GM18870 (cell line): ENCODE data around the gene CCT7.
"Not testable (repeated sequence)": the region's sequence is repeated elsewhere in the genome, so short reads cannot be mapped to it uniquely, and the experiment has no call there.

Experiments
- ATAC-seq: cut with Tn5 transposase; IDR thresholded peaks from one replicate; pipeline ENCODE4 v1.9.1; 2021; ENCODE audit warnings: moderate library complexity; ENCODE audit not compliant: unreplicated experiment

Gene CCT7

GRCh38 chr2:73254343-73255006, 20.4 kb downstream of the CCT7 start:
- no peak for ATAC-seq

GRCh38 chr2:73255007-73255644, 21.0 kb downstream of the CCT7 start:
- no peak for ATAC-seq

DNA sequence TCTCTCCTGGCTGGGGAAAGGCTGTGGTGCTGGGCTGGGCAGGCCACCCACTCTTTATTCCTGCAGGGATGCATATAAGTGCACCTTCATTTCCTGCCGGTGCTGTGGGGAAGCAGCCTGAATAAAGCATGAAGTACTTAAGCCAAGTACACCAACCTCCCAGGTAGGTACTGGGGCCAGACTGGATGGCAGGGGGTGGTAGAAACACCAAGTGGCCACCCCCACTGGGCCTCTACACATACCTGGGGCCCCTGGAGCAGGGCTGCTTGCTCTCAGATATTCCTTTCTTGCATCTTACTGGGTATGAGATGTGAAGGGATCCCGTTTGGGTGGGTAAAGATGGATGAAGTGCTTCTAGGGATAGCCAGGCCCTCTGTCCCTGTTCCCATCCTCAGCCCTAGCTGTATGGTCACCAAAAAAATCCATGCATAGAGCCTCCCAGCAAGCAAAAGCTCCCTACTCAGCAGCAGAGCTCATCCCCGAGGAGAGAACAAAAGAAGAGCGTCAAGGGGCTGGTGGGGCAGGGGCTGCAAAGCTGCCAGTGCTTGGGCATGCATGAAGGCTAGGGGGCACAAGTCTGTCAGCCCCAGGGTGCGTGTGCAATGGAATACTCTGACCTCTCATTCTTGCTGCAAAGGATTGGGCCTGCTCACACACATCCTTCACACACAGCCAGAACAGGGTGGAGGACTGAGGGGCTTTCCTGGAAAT, 22.0 kb downstream of the CCT7 start:
- no peak for ATAC-seq

GRCh38 chr2:73256618-73256922, 22.5 kb downstream of the CCT7 start:
- no peak for ATAC-seq

GRCh38 chr2:73257021-73257420, 22.9 kb downstream of the CCT7 start:
- ATAC-seq = no peak

DNA sequence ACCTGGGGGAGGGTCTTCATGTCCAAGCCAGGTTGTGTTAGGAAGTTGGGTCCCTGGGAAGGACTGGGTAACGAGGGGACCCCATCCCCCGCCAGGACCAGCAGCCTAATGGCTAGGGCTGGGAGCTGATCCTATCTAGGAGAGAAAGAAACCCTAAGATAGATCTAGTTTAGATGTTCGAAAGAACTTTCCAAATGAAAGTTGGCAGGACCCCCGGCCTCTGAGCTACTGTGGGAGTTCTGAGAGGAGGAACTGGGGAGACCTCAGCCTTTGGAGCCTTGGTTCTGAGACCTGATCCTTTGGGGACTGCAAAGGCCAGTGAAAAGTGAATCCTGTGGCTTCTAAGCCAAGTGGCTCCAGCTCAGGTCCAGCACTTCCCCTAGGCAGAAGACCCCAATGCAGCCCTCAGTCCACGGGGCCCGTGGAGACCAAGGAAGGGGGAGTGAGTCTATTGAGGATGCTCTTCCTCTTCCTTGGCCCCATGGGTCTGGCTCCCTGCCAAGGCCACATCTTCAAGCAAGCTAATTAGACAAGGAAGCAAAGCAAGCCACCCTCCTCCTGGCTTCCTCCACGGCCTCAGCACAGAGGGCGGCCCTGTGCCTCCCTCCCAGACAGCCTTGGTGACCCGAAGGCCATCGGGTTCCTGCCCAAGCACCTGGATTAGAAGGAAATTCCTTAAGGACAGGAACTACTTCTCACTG, 23.5 kb downstream of the CCT7 start:
- no peak for ATAC-seq

GRCh38 chr2:73258186-73258912, 24.2 kb downstream of the CCT7 start:
- no peak for ATAC-seq

GRCh38 chr2:73258913-73259215, 24.8 kb downstream of the CCT7 start:
- no peak for ATAC-seq

- ATAC-seq = no peak
These were observed 25.2 kb downstream of the CCT7 start for GRCh38 chr2:73259276-73259675.

DNA sequence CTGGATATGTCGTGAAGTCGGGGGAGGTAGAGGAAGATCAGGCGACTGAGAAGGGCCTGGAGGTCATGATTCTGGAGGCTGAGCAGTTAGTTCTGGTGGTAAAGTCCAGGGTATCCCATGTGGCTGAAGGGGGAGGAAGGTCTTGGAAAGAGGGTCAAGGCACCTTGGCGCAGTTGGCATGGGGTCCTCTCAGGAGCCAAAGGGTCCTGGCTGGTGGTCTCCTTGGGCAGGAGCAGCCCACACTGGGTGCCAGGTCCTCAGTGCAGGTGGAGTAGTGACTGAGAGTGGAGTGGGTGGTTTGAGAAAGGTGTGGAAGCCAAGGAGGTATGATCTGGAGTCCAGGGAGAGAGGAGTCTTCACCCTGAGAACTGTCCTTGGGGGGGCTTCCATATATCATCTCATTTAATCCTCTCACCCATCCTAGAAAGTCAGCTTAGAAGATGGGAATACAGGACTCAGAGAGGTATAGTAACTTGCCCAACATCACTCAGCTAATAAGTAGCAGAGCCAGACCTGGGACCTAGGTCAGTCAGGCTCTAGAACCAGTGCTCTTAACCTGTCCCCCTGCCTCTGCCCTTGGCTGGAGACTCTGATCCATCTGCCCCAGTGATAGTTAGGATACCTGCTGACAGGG, 25.7 kb downstream of the CCT7 start:
- ATAC-seq = no peak

DNA sequence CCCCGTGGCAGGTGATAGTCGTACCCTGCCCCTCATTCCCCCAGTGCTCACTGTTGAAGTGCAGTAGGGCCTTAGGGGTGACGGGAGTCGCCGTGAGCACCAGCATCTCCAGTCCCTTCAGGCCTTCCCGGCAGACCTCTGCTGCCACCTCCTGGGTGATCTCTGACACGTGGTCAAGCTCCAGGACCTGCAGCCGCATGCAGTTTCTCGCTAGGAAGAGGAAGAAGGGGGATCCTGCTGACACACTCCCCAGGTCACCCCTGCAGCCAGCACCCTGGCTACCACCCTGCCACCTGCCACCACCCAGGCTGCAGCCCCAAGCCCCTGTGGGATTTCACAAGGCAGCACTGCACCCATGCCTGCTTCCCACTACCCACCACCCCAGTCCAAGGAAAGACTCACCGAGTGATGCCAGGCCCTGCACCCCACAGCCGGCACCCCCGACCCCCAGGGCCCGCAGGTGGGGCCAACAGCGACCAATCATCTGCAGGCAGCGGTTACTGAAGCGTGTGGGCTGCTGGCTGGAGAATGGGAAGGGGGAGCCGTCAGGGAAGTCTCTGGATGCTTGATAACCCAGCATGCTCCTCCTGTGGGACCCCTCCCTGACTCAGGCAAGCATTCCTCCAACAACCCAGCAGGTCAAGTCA, 26.4 kb downstream of the CCT7 start:
- ATAC-seq = no peak

GRCh38 chr2:73262108-73262651, 28.1 kb downstream of the CCT7 start:
- no peak for ATAC-seq

GRCh38 chr2:73262691-73263429, 28.8 kb downstream of the CCT7 start:
- ATAC-seq = not testable (repeated sequence)

DNA sequence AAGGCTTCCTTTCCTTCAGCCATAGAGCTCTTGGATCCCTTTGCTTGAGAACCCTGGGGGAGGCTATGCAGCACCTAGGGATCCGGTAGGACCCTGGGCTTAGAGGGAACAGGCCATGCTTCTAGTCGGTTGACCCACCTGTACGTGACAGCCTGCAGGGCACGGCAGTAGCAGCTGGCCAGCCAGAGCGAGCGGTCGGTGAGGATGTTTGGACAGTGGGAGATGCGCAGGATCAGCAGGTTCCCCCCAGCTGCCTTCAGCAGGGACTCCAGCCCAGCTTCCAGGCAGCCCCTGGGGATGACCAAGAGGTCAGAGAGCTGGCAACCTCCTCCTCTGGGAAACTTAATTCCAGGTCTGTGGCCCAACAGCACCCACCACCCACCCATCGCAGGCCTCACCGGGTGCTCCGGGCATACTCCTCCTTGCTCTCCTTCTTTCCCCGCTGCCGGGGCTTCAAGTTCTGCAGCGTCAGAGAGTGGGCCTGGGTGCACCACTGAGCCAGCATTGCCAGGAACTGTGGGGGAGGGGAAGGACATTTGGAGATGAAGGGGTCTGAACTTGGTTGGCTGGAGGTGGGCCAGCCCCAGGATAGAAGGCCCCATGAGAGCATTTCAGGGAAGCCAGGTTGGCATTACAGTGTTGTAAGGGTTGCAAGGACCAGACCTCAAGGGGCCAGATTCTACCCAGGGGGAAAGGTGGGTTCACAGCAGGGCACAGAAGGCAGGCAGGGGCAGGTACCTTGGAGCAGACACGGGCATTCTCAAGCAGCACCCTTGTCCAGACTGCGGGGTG, 29.6 kb downstream of the CCT7 start:
- no peak for ATAC-seq

GRCh38 chr2:73264332-73264606, 30.2 kb downstream of the CCT7 start:
- ATAC-seq = no peak

DNA sequence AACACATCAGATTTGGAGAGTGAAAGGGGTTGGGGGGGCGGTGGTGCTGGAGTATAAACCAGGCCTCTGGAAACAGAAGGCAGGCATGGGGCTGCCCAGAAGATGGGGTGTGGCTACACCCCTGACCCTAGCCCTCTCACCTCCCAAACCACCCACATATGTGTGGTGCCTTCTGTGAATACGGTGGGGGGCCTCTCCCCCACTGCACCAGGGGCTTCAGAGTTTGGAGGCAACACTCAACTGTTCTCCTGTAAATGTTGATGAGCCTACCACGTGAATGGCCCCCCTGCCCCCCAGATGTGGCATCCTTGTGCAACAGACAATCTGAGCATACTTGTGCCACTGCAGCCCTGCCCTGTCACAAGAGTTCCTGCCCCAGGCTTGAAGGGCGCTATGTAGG, 30.7 kb downstream of the CCT7 start:
- no peak for ATAC-seq

GRCh38 chr2:73265298-73266060, 31.4 kb downstream of the CCT7 start:
- ATAC-seq = no peak
